Panc1 (cell line): ENCODE measurements around the gene ETF1. TPM values are rescaled to one million over a fixed set of nuclear protein-coding genes. Genes with fewer than 3 reads are reported as not detected.

ENCODE experiments used
- ATAC-seq: fragments of 200-7000 bp; cut with Tn5 transposase; 2 replicates; pipeline ENCODE4 v1.9.1; 2020; ENCODE audit warnings: mild to moderate bottlenecking, moderate library complexity
- BruUV-seq: library from RNA; stranded (reverse); fragments of 400-500 nt; replicated peaks from 2 replicates; lab custom pipeline; 2021; lab: Mats Ljungman, UMichigan
- CTCF ChIA-PET: fragments of 300-600 bp; sonication (Branson Sonifier 250); formaldehyde crosslinking; loops from one replicate; lab custom pipeline; 2022; ENCODE audit warnings: antibody characterized with exemption; lab: Charles Lee
- POLR2A ChIA-PET: fragments of 300-600 bp; sonication (Branson Sonifier 250); formaldehyde crosslinking; loops from one replicate; lab custom pipeline; 2022; ENCODE audit warnings: antibody characterized with exemption; lab: Charles Lee
- DNase-seq: peaks from one replicate; pipeline ENCODE4 v3.0.0-alpha.2; 2010; ENCODE audit warnings: low read depth, low spot score
- H3K27ac ChIP-seq: 2 replicates; pipeline ENCODE4 v1.5.1; 2011; ENCODE audit warnings: mild to moderate bottlenecking, low read length, inconsistent platforms
- H3K27me3 ChIP-seq: fragments of 200-500 bp; sonication (Bioruptor generic); 2 replicates; pipeline ENCODE4 v1.6.0; 2014; ENCODE audit warnings: low read length, inconsistent platforms; ENCODE audit not compliant: control insufficient read depth, insufficient read depth
- H3K36me3 ChIP-seq: fragments of 200-500 bp; sonication (Bioruptor generic); 2 replicates; pipeline ENCODE4 v1.5.1; 2014; ENCODE audit warnings: inconsistent platforms, mild to moderate bottlenecking, low read length, moderate library complexity; ENCODE audit not compliant: control insufficient read depth, insufficient read depth
- H3K4me1 ChIP-seq: 2 replicates; pipeline ENCODE4 v1.5.1; 2011; ENCODE audit warnings: inconsistent platforms, mild to moderate bottlenecking, low read length, moderate library complexity; ENCODE audit not compliant: control insufficient read depth, insufficient read depth
- H3K4me3 ChIP-seq, 2 experiments: 2 replicates each; pipeline ENCODE4 v1.5.1; 2011 to 2012; ENCODE audit warnings: low read depth in 2 of 2, low read length in 2 of 2, mild to moderate bottlenecking in 2 of 2, inconsistent platforms in 1 of 2, moderate library complexity in 1 of 2
- H3K9me3 ChIP-seq: fragments of 200-500 bp; sonication (Bioruptor generic); 2 replicates; pipeline ENCODE4 v1.5.1; 2014; ENCODE audit warnings: low read depth, mild to moderate bottlenecking, inconsistent platforms, low read length, moderate library complexity; ENCODE audit not compliant: control insufficient read depth, insufficient read depth
- CTCF ChIP-seq: fragments of 450-650 bp; IDR thresholded peaks from 2 replicates; pipeline ENCODE4 v1.5.1; 2017; ENCODE audit warnings: mild to moderate bottlenecking
- POLR2AphosphoS5 ChIP-seq: IDR thresholded peaks from 2 replicates; pipeline ENCODE4 v1.6.1; 2012; ENCODE audit warnings: mild to moderate bottlenecking, low read depth, low read length, moderate library complexity
- REST ChIP-seq, 2 experiments: IDR thresholded peaks; 2 replicates each; pipeline ENCODE4 v1.6.1; 2011 to 2012; ENCODE audit warnings: low read depth in 2 of 2, control low read depth in 1 of 2, low read length in 1 of 2, mild to moderate bottlenecking in 1 of 2, moderate library complexity in 1 of 2; ENCODE audit not compliant: insufficient read depth in 1 of 2
- SIN3A ChIP-seq: IDR thresholded peaks from 2 replicates; pipeline ENCODE4 v1.6.1; 2012; ENCODE audit warnings: low read depth, mild to moderate bottlenecking, low read length, moderate library complexity, borderline replicate concordance; ENCODE audit not compliant: insufficient read depth
- TCF7L2 ChIP-seq: IDR thresholded peaks from 2 replicates; pipeline ENCODE4 v1.6.1; 2011; ENCODE audit warnings: mild to moderate bottlenecking, low read depth, low read length, inconsistent platforms
- in situ Hi-C: cut with HindIII; loops from 2 replicates; pipeline ENCODE4 v1.10.0; 2016; ENCODE audit warnings: low sequenced_read_pairs, low pct_unique_long_range_greater_than_20kb
- intact Hi-C: fragments of 100-400 bp; cut with micrococcal nuclease; formaldehyde crosslinking; loops from one replicate; pipeline ENCODE4 v1.10.0; 2022; ENCODE audit not compliant: unreplicated experiment
- total RNA-seq: library from RNA; stranded (reverse); gene quantifications from one replicate; pipeline ENCODE4 v1.2.1, GENCODE V29; 2021; ENCODE audit not compliant: unreplicated experiment

ETF1 gene
- total RNA-seq, 1 experiment from 2014 or later, result 168 TPM

GRCh38 chr5:138504799-138505198 lies 38.2 kb downstream of the ETF1 start:
- CTCF ChIA-PET, result interaction anchor here (1.0 to 3.3 kb wide), 3 partner anchors 40 to 66 kb away, joined by 4 to 51 read pairs (median 4); partner anchors contain the start of genes EGR1 and REEP2
- intact Hi-C loops, result no loop called here

More at GRCh38 chr5:138504799-138505198, 38.2 kb downstream of the ETF1 start:
- POLR2A ChIA-PET, result no interaction called here
- H3K27me3 ChIP-seq, result no peaks in the 10 kb centered on the region
- H3K4me1 ChIP-seq, result peaks cover 6% of the 10 kb centered on the region; the same call in 1 of the 2 replicates
- BruUV-seq, result no TSS peak
- H3K27ac ChIP-seq, result no peak overlapping the region
- no peak for TF ChIP-seq CTCF
- TF ChIP-seq REST (IDR thresholded peaks at IDR 0.05; ENCODE audit: insufficient read depth in 1 of 2, low read depth in 2 of 2, low read length in 1 of 2), result no peak
- TF ChIP-seq POLR2AphosphoS5, result no peak
- TF ChIP-seq TCF7L2, result no peak
- no peak for TF ChIP-seq SIN3A
- H3K36me3 ChIP-seq, result peaks cover 11% of the 10 kb centered on the region
- H3K4me3 ChIP-seq, result no peak overlapping the region
- H3K9me3 ChIP-seq, result no peaks in the 10 kb centered on the region
- ATAC-seq (peak; percentile 27; the same call in 1 of the 2 replicates), DNase-seq (no peak)
- in situ Hi-C loops, result no loop called here
